ENCODE data around the gene MEG3. TPM values are rescaled to one million over a fixed set of nuclear protein-coding genes. Genes with fewer than 3 reads are reported as not detected.

Gene MEG3
- total RNA-seq, 1 donor from 2014 or later: 46.1 TPM

DNA sequence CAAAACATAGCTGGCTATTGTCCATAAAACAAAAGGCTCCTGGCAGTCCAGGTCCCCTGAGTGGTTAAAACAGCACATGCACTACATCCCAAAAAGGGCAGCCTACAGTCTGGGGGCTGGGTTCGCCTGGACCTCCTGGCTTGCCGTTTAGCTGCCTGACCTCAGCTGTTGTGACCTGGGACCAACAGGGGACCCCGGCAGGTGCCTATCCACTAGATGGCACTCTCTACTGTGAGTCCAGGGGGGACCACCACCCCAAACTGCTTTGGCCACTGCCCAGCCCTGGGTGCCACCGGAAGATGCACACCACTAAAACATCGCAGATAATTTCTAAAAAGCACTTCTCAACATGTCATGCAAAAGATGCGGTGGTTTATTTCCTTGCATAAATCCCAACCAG lies 80.5 kb downstream of the MEG3 start:
- H3K4me3 ChIP-seq (ENCODE audit: low read depth, low read length): no peak overlapping the region

GRCh38 chr14:100907240-100907639 lies 81.3 kb downstream of the MEG3 start:
- Histone ChIP-seq H3K27me3 (ENCODE audit: control insufficient read depth, insufficient read depth, low read length) (peaks cover 10% of the 10 kb centered on the region), H3K36me3 (ENCODE audit: control insufficient read depth, insufficient read depth, low read length) (no peaks in the 10 kb centered on the region), H3K4me3 (ENCODE audit: low read depth, low read length) (no peak overlapping the region)
- DNase-seq (ENCODE audit: low read depth): no peak
- TF ChIP-seq, protein P1, sequence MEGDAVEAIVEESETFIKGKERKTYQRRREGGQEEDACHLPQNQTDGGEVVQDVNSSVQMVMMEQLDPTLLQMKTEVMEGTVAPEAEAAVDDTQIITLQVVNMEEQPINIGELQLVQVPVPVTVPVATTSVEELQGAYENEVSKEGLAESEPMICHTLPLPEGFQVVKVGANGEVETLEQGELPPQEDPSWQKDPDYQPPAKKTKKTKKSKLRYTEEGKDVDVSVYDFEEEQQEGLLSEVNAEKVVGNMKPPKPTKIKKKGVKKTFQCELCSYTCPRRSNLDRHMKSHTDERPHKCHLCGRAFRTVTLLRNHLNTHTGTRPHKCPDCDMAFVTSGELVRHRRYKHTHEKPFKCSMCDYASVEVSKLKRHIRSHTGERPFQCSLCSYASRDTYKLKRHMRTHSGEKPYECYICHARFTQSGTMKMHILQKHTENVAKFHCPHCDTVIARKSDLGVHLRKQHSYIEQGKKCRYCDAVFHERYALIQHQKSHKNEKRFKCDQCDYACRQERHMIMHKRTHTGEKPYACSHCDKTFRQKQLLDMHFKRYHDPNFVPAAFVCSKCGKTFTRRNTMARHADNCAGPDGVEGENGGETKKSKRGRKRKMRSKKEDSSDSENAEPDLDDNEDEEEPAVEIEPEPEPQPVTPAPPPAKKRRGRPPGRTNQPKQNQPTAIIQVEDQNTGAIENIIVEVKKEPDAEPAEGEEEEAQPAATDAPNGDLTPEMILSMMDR (IDR thresholded peaks at IDR 0.05; ENCODE audit: insufficient read depth, low read length, poor library complexity, severe bottlenecking): no peak

More for the DNA sequence above, 80.5 kb downstream of the MEG3 start:
- TF ChIP-seq, protein P1 (IDR thresholded peaks at IDR 0.05; ENCODE audit: insufficient read depth, low read length, poor library complexity, severe bottlenecking): peak; percentile 16
- no peak for DNase-seq (ENCODE audit: low read depth)
- H3K36me3 ChIP-seq (ENCODE audit: control insufficient read depth, insufficient read depth, low read length): no peaks in the 10 kb centered on the region
- peaks cover 10% of the 10 kb centered on the region for H3K27me3 ChIP-seq (ENCODE audit: control insufficient read depth, insufficient read depth, low read length)

DNA sequence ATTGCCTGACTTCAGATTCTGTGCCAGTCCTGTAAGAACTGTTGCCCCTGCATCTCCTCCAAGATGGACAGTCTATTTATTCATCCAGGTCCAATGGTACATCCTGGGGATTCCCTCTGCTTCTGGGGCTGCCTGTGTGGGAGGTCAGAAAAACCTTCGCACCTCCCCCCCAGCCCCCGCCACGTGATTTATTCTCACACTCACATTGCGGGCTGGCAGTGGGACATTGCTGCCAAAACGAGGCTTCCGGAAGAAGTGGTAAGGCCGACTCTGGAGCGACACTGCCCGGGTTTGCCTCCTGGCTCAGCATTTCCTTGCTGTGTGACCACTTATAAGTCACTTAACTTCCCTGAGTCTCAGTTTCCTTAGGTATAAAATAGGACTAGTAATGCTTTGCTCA lies 83.5 kb downstream of the MEG3 start:
- TF ChIP-seq, protein P1 (IDR thresholded peaks at IDR 0.05; ENCODE audit: insufficient read depth, low read length, poor library complexity, severe bottlenecking): no peak
- H3K36me3 ChIP-seq (ENCODE audit: control insufficient read depth, insufficient read depth, low read length): no peaks in the 10 kb centered on the region
- no peak for DNase-seq (ENCODE audit: low read depth)

More for the DNA sequence above, 83.5 kb downstream of the MEG3 start:
- no peak overlapping the region for H3K4me3 ChIP-seq (ENCODE audit: low read depth, low read length)
- H3K27me3 ChIP-seq (ENCODE audit: control insufficient read depth, insufficient read depth, low read length): peaks cover 4% of the 10 kb centered on the region

Other genes starting within 250 kb of the MEG3 start
- gene BEGAIN, start 238.7 kb upstream of the MEG3 start, total RNA-seq: 3.2 and 9.3 TPM in 2 replicates
- gene DLK1, start 99.2 kb upstream of the MEG3 start, total RNA-seq: not detected in 2 replicates
- gene RTL1, start 77.6 kb downstream of the MEG3 start, total RNA-seq: 1.1 and 1.2 TPM in 2 replicates